PC-9 (cell line): ENCODE measurements around the gene ARHGAP24. TPM values are rescaled to one million over a fixed set of nuclear protein-coding genes. Genes with fewer than 3 reads are reported as not detected.

Experiments
- BruUV-seq: library from RNA; stranded (reverse); fragments of 400-500 nt; replicated peaks from 2 replicates; lab custom pipeline; 2021; lab: Mats Ljungman, UMichigan
- CTCF ChIA-PET: fragments of 300-600 bp; sonication (Branson Sonifier 250); formaldehyde crosslinking; loops from one replicate; lab custom pipeline; 2022; ENCODE audit warnings: antibody characterized with exemption; lab: Charles Lee
- POLR2A ChIA-PET: fragments of 300-600 bp; sonication (Branson Sonifier 250); formaldehyde crosslinking; loops from one replicate; lab custom pipeline; 2022; ENCODE audit warnings: antibody characterized with exemption; ENCODE audit not compliant: unreplicated experiment; lab: Charles Lee
- DNase-seq, 2 experiments: peaks; one replicate each; pipeline versions ENCODE4 v3.0.0 to v3.0.0-alpha.2; 2015 to 2022; ENCODE audit warnings: mixed read lengths in 1 of 2
- H2AFZ ChIP-seq: fragments of 200-600 bp; sonication (generic); 2 replicates; pipeline ENCODE4 v1.8.1; 2017; ENCODE audit warnings: antibody characterized with exemption
- H3F3A ChIP-seq: fragments of 200-600 bp; sonication (generic); 2 replicates; pipeline ENCODE4 v1.8.1; 2017; ENCODE audit warnings: antibody characterized with exemption, mild to moderate bottlenecking, low read depth; ENCODE audit not compliant: insufficient read depth
- H3K27ac ChIP-seq: fragments of 200-600 bp; sonication (generic); 2 replicates; pipeline ENCODE4 v1.6.1; 2016; ENCODE audit warnings: mixed run types
- H3K27me3 ChIP-seq: fragments of 200-600 bp; sonication (generic); 2 replicates; pipeline ENCODE4 v1.6.1; 2016; ENCODE audit warnings: low read depth, mixed run types; ENCODE audit not compliant: insufficient read depth
- H3K36me3 ChIP-seq: fragments of 200-600 bp; sonication (generic); 2 replicates; pipeline ENCODE4 v1.6.1; 2016; ENCODE audit warnings: low read depth, mixed run types
- H3K4me1 ChIP-seq: fragments of 200-600 bp; sonication (generic); replicated peaks from 2 replicates; pipeline ENCODE4 v1.6.1; 2016; ENCODE audit warnings: mixed run types; ENCODE audit not compliant: insufficient read depth
- H3K4me2 ChIP-seq: fragments of 200-600 bp; sonication (generic); 2 replicates; pipeline ENCODE4 v1.6.1; 2017; ENCODE audit warnings: mixed run types
- H3K4me3 ChIP-seq: fragments of 200-600 bp; sonication (generic); 2 replicates; pipeline ENCODE4 v1.6.1; 2016; ENCODE audit warnings: mixed run types
- H3K79me2 ChIP-seq: fragments of 200-600 bp; sonication (generic); 2 replicates; pipeline ENCODE4 v1.6.1; 2017; ENCODE audit warnings: low read depth, mixed run types
- H3K9me2 ChIP-seq: fragments of 200-600 bp; sonication (generic); 2 replicates; pipeline ENCODE4 v1.8.1; 2017; ENCODE audit warnings: mild to moderate bottlenecking; ENCODE audit not compliant: insufficient read depth
- H3K9me3 ChIP-seq: fragments of 200-600 bp; sonication (generic); 2 replicates; pipeline ENCODE4 v1.8.1; 2016; ENCODE audit warnings: low read depth; ENCODE audit not compliant: insufficient read depth
- H4K20me1 ChIP-seq: fragments of 200-600 bp; sonication (generic); 2 replicates; pipeline ENCODE4 v1.8.1; 2017; ENCODE audit not compliant: insufficient read depth
- EZH2 ChIP-seq: fragments of 200-600 bp; sonication (generic); IDR thresholded peaks from 2 replicates; pipeline ENCODE4 v1.8.0; 2017; ENCODE audit warnings: antibody characterized with exemption, low read depth
- intact Hi-C: fragments of 100-400 bp; cut with micrococcal nuclease; formaldehyde crosslinking; loops from one replicate; pipeline ENCODE4 v1.10.0; 2022; ENCODE audit not compliant: unreplicated experiment
- total RNA-seq: library from RNA; stranded (reverse); gene quantifications from 2 replicates; pipeline ENCODE4 v1.2.3, GENCODE V29; 2021
- TF ChIP-seq, protein P1 (sequence below): fragments of 200-600 bp; sonication (generic); conservative IDR thresholded peaks from 2 replicates; pipeline ENCODE4 v1.6.1; 2017; ENCODE audit warnings: mixed run types, antibody characterized with exemption, mild to moderate bottlenecking, moderate library complexity

The ARHGAP24 gene
- total RNA-seq, 1 experiment from 2014 or later: 2.2 TPM

- TF ChIP-seq, protein P1, sequence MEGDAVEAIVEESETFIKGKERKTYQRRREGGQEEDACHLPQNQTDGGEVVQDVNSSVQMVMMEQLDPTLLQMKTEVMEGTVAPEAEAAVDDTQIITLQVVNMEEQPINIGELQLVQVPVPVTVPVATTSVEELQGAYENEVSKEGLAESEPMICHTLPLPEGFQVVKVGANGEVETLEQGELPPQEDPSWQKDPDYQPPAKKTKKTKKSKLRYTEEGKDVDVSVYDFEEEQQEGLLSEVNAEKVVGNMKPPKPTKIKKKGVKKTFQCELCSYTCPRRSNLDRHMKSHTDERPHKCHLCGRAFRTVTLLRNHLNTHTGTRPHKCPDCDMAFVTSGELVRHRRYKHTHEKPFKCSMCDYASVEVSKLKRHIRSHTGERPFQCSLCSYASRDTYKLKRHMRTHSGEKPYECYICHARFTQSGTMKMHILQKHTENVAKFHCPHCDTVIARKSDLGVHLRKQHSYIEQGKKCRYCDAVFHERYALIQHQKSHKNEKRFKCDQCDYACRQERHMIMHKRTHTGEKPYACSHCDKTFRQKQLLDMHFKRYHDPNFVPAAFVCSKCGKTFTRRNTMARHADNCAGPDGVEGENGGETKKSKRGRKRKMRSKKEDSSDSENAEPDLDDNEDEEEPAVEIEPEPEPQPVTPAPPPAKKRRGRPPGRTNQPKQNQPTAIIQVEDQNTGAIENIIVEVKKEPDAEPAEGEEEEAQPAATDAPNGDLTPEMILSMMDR: no peak
- TF ChIP-seq EZH2: no peak
- Histone ChIP-seq H3K4me3 (no peak overlapping the region), H3K4me1 (peaks cover 12% of the 10 kb centered on the region), H4K20me1 (no peaks in the 10 kb centered on the region), H3F3A (no peaks in the 10 kb centered on the region), H2AFZ (no peak overlapping the region), H3K4me2 (no peak overlapping the region), H3K9me2 (no peaks in the 10 kb centered on the region), H3K27me3 (no peaks in the 10 kb centered on the region), H3K27ac (no peak overlapping the region), H3K36me3 (no peaks in the 10 kb centered on the region), H3K79me2 (no peaks in the 10 kb centered on the region), H3K9me3 (no peaks in the 10 kb centered on the region; the same call in 1 of the 2 replicates)
- intact Hi-C loops: no loop called here
- ChIA-PET CTCF (no interaction called here), POLR2A (no interaction called here)
- BruUV-seq: no TSS peak
- DNase-seq: no peak
These were observed 310.0 kb downstream of the ARHGAP24 start for GRCh38 chr4:85784947-85785346.

- DNase-seq: peak in 1 of 2 experiments; percentile 56
- intact Hi-C loops: no loop called here
- no peak overlapping the region for H3K4me3 ChIP-seq
These were observed 312.2 kb downstream of the ARHGAP24 start for GRCh38 chr4:85787133-85787532.

GRCh38 chr4:85788604-85789003, 313.7 kb downstream of the ARHGAP24 start:
- CTCF ChIA-PET: no interaction called here
- POLR2A ChIA-PET: no interaction called here

More at GRCh38 chr4:85787133-85787532, 312.2 kb downstream of the ARHGAP24 start:
- no TSS peak for BruUV-seq
- Histone ChIP-seq H3F3A (no peaks in the 10 kb centered on the region), H3K4me2 (peak overlapping the region; percentile 23; the same call in 1 of the 2 replicates), H3K9me2 (no peaks in the 10 kb centered on the region), H3K4me1 (peaks cover 12% of the 10 kb centered on the region), H3K79me2 (no peaks in the 10 kb centered on the region), H3K27me3 (no peaks in the 10 kb centered on the region), H3K27ac (peak overlapping the region; percentile 56), H3K9me3 (no peaks in the 10 kb centered on the region; the same call in 1 of the 2 replicates), H3K36me3 (no peaks in the 10 kb centered on the region), H2AFZ (no peak overlapping the region), H4K20me1 (no peaks in the 10 kb centered on the region)
- CTCF ChIA-PET: no interaction called here
- POLR2A ChIA-PET: no interaction called here
- no peak for TF ChIP-seq EZH2
- TF ChIP-seq, protein P1: no peak

More at GRCh38 chr4:85788604-85789003, 313.7 kb downstream of the ARHGAP24 start:
- Histone ChIP-seq H2AFZ (no peak overlapping the region), H3K79me2 (no peaks in the 10 kb centered on the region), H3K36me3 (no peaks in the 10 kb centered on the region), H3K4me1 (peaks cover 12% of the 10 kb centered on the region), H3K9me2 (no peaks in the 10 kb centered on the region), H3K27me3 (no peaks in the 10 kb centered on the region), H3F3A (no peaks in the 10 kb centered on the region), H3K4me3 (no peak overlapping the region), H3K9me3 (no peaks in the 10 kb centered on the region; the same call in 1 of the 2 replicates), H4K20me1 (no peaks in the 10 kb centered on the region), H3K4me2 (no peak overlapping the region), H3K27ac (no peak overlapping the region)
- intact Hi-C loops: no loop called here
- DNase-seq: no peak
- no peak for TF ChIP-seq EZH2
- TF ChIP-seq, protein P1: no peak
- no TSS peak for BruUV-seq
